ENCODE results near the gene COL4A6.

COL4A6 gene

GRCh38 chrX:108131471-108131870, 306.8 kb downstream of the COL4A6 start:
- H3K36me3 ChIP-seq: peaks cover 0 to 51% (median 14%) of the 10 kb centered on the region in 11 experiments; a peak in 10 of 22 replicates
- 0 out of 22 replicates have a peak, but pooled peaks cover 0 to 13% (median 0%) of the 10 kb centered on the region in 11 experiments for H3K9me3 ChIP-seq (replicated peaks in 1 of 11)
- no peak overlapping the region for H3K4me2 ChIP-seq

GRCh38 chrX:108130889-108131288, 307.3 kb downstream of the COL4A6 start:
- no peak overlapping the region for H3K9ac ChIP-seq
- H4K20me1 ChIP-seq: peaks cover 0 to 3% (median 0%) of the 10 kb centered on the region in 11 experiments; a peak in 2 of 22 replicates
- no peak overlapping the region for H3K27ac ChIP-seq
- no peak overlapping the region for H3K4me2 ChIP-seq
- H3K27me3 ChIP-seq: peaks cover 81 to 100% (median 96%) of the 10 kb centered on the region in 11 experiments
- H3K9me3 ChIP-seq (replicated peaks in 1 of 11): 0 out of 22 replicates have a peak, but pooled peaks cover 0 to 13% (median 0%) of the 10 kb centered on the region in 11 experiments
- peaks cover 0 to 5% (median 0%) of the 10 kb centered on the region in 10 experiments; a peak in 1 of 20 replicates for H3K4me1 ChIP-seq
- no peak overlapping the region for H3K4me3 ChIP-seq
- no peak for TF ChIP-seq Cebpa-rat (IDR thresholded peaks at IDR 0.05)
- H3K36me3 ChIP-seq: peaks cover 0 to 51% (median 14%) of the 10 kb centered on the region in 11 experiments; a peak in 10 of 22 replicates

More at GRCh38 chrX:108131471-108131870, 306.8 kb downstream of the COL4A6 start:
- Histone ChIP-seq H3K9ac (no peak overlapping the region), H3K27me3 (peaks cover 76 to 100% (median 96%) of the 10 kb centered on the region in 11 experiments), H3K4me3 (no peak overlapping the region), H4K20me1 (peaks cover 0 to 3% (median 0%) of the 10 kb centered on the region in 11 experiments; a peak in 2 of 22 replicates), H3K4me1 (peaks cover 0 to 4% (median 0%) of the 10 kb centered on the region in 10 experiments; a peak in 1 of 20 replicates), H3K27ac (no peak overlapping the region)
- no peak for TF ChIP-seq Cebpa-rat (IDR thresholded peaks at IDR 0.05)

GRCh38 chrX:108127152-108127551, 311.1 kb downstream of the COL4A6 start:
- Histone ChIP-seq H3K27me3 (peaks cover 84 to 100% (median 96%) of the 10 kb centered on the region in 11 experiments), H3K4me1 (peaks cover 0 to 12% (median 0%) of the 10 kb centered on the region in 10 experiments; a peak in 2 of 20 replicates), H3K9me3 (replicated peaks in 1 of 11) (0 out of 22 replicates have a peak, but pooled peaks cover 0 to 11% (median 0%) of the 10 kb centered on the region in 11 experiments)

GRCh38 chrX:108126661-108127060, 311.6 kb downstream of the COL4A6 start:
- H3K36me3 ChIP-seq: peaks cover 0 to 17% (median 5%) of the 10 kb centered on the region in 11 experiments; a peak in 8 of 22 replicates
- no peak overlapping the region for H3K27ac ChIP-seq
- H4K20me1 ChIP-seq: peaks cover 0 to 6% (median 0%) of the 10 kb centered on the region in 11 experiments; a peak in 2 of 22 replicates
- 0 out of 22 replicates have a peak, but pooled peaks cover 0 to 6% (median 0%) of the 10 kb centered on the region in 11 experiments for H3K9me3 ChIP-seq (replicated peaks in 1 of 11)
- peaks cover 0 to 12% (median 0%) of the 10 kb centered on the region in 10 experiments; a peak in 2 of 20 replicates for H3K4me1 ChIP-seq
- H3K4me2 ChIP-seq: no peak overlapping the region
- no peak overlapping the region for H3K9ac ChIP-seq
- no peak for TF ChIP-seq Cebpa-rat (IDR thresholded peaks at IDR 0.05)
- no peak overlapping the region for H3K4me3 ChIP-seq
- peaks cover 86 to 100% (median 96%) of the 10 kb centered on the region in 11 experiments for H3K27me3 ChIP-seq

More at GRCh38 chrX:108127152-108127551, 311.1 kb downstream of the COL4A6 start:
- no peak overlapping the region for H3K4me3 ChIP-seq
- peaks cover 0 to 22% (median 10%) of the 10 kb centered on the region in 11 experiments; a peak in 9 of 22 replicates for H3K36me3 ChIP-seq
- no peak overlapping the region for H3K27ac ChIP-seq
- TF ChIP-seq Cebpa-rat (IDR thresholded peaks at IDR 0.05): no peak
- no peak overlapping the region for H3K4me2 ChIP-seq
- H3K9ac ChIP-seq: no peak overlapping the region
- peaks cover 0 to 6% (median 0%) of the 10 kb centered on the region in 11 experiments; a peak in 2 of 22 replicates for H4K20me1 ChIP-seq

- peaks cover 0 to 6% (median 0%) of the 10 kb centered on the region in 11 experiments; a peak in 3 of 22 replicates for H4K20me1 ChIP-seq
- no peak overlapping the region for H3K4me3 ChIP-seq
- H3K27ac ChIP-seq: no peak overlapping the region
- peaks cover 0 to 5% (median 0%) of the 10 kb centered on the region in 11 experiments; a peak in 1 of 22 replicates for H3K36me3 ChIP-seq
- H3K9ac ChIP-seq: no peak overlapping the region
- no peak overlapping the region for H3K4me2 ChIP-seq
- no peak for TF ChIP-seq Cebpa-rat (IDR thresholded peaks at IDR 0.05)
- peaks cover 89 to 100% (median 99%) of the 10 kb centered on the region in 11 experiments for H3K27me3 ChIP-seq
- peaks cover 0 to 12% (median 0%) of the 10 kb centered on the region in 10 experiments; a peak in 2 of 20 replicates for H3K4me1 ChIP-seq
- no peaks in the 10 kb centered on the region for H3K9me3 ChIP-seq (replicated peaks in 1 of 11)
Measured at GRCh38 chrX:108123591-108124366, 314.4 kb downstream of the COL4A6 start.

- Histone ChIP-seq H4K20me1 (peaks cover 0 to 8% (median 0%) of the 10 kb centered on the region in 11 experiments; a peak in 3 of 22 replicates), H3K9me3 (replicated peaks in 1 of 11) (no peaks in the 10 kb centered on the region), H3K36me3 (no peaks in the 10 kb centered on the region), H3K4me2 (no peak overlapping the region), H3K9ac (no peak overlapping the region), H3K4me1 (peaks cover 0 to 12% (median 0%) of the 10 kb centered on the region in 10 experiments; a peak in 2 of 20 replicates), H3K4me3 (no peak overlapping the region), H3K27me3 (peaks cover 91 to 100% (median 100%) of the 10 kb centered on the region in 11 experiments), H3K27ac (no peak overlapping the region)
- TF ChIP-seq Cebpa-rat (IDR thresholded peaks at IDR 0.05): no peak
Measured at GRCh38 chrX:108122748-108123147, 315.5 kb downstream of the COL4A6 start.

- no peak for TF ChIP-seq Cebpa-rat (IDR thresholded peaks at IDR 0.05)
- no peaks in the 10 kb centered on the region for H3K36me3 ChIP-seq
- peaks cover 92 to 100% (median 100%) of the 10 kb centered on the region in 11 experiments for H3K27me3 ChIP-seq
- H4K20me1 ChIP-seq: peaks cover 0 to 6% (median 0%) of the 10 kb centered on the region in 11 experiments; a peak in 3 of 22 replicates
- H3K9me3 ChIP-seq (replicated peaks in 1 of 11): no peaks in the 10 kb centered on the region
- no peak overlapping the region for H3K4me2 ChIP-seq
- no peak overlapping the region for H3K9ac ChIP-seq
- no peak overlapping the region for H3K27ac ChIP-seq
- no peak overlapping the region for H3K4me3 ChIP-seq
- peaks cover 0 to 7% (median 0%) of the 10 kb centered on the region in 10 experiments; a peak in 1 of 20 replicates for H3K4me1 ChIP-seq
Measured at GRCh38 chrX:108121291-108121690, 316.9 kb downstream of the COL4A6 start.

GRCh38 chrX:108117988-108118387, 320.2 kb downstream of the COL4A6 start:
- H3K4me2 ChIP-seq: no peak overlapping the region
- H3K4me3 ChIP-seq: no peak overlapping the region
- H3K9ac ChIP-seq: no peak overlapping the region
- H3K4me1 ChIP-seq: peaks cover 0 to 9% (median 0%) of the 10 kb centered on the region in 10 experiments; a peak in 2 of 20 replicates
- no peak overlapping the region for H3K27ac ChIP-seq
- H3K36me3 ChIP-seq: no peaks in the 10 kb centered on the region
- peaks cover 0 to 6% (median 0%) of the 10 kb centered on the region in 11 experiments; a peak in 3 of 22 replicates for H4K20me1 ChIP-seq
- H3K9me3 ChIP-seq (replicated peaks in 1 of 11): peaks cover 8 to 16% (median 12%) of the 10 kb centered on the region in 11 experiments; a peak in 21 of 22 replicates
- TF ChIP-seq Cebpa-rat (IDR thresholded peaks at IDR 0.05): no peak
- peaks cover 99 to 100% (median 100%) of the 10 kb centered on the region in 11 experiments for H3K27me3 ChIP-seq

All from BLaER1 treated with 17β-estradiol and CSF1 and Interleukin-3, amounts not matched to agents 10 nM and 100 nM (cell line).